Mesenteric fat pad (tissue), 1 donor: ENCODE results near the gene CCR6. TPM values are rescaled to one million over a fixed set of nuclear protein-coding genes. Genes with fewer than 3 reads are reported as not detected.

ENCODE experiments used
- DNase-seq: peaks from one replicate; pipeline ENCODE4 v3.0.0-alpha.2; 2020; ENCODE audit warnings: low spot score
- total RNA-seq: library from RNA; stranded (reverse); fragmentation: NEBNext Ultra II Directional; extraction: Animal tissue kit (Norgen Biotek cat#: 25700); gene quantifications from one replicate; pipeline ENCODE4 v1.2.1, GENCODE V29; 2021
- donor health status: DM: yes; HTN: yes; CAD: no.

The CCR6 gene
- total RNA-seq, 1 donor from 2014 or later, result not detected

DNA sequence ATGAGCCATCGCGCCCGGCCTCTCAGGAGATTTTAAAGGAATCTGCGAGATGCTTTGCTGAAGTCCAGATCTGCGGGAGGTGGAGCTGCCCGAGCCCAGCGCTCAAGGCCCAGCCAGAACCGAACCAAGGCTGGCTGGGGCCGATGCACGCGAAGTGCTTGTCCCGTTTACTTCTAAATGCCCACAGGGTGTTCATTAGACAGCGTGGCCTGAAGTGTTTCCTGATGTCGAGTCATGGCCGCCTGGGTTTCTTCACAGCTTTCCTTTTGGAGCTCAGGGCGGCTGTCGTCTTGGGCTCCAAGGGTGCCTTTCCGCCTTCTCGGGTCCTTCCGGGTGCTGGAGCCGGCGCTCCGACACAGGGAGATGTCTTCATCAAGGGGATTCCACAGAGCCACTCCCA is 25.1 kb upstream of the CCR6 start:
- DNase-seq, result no peak

DNA sequence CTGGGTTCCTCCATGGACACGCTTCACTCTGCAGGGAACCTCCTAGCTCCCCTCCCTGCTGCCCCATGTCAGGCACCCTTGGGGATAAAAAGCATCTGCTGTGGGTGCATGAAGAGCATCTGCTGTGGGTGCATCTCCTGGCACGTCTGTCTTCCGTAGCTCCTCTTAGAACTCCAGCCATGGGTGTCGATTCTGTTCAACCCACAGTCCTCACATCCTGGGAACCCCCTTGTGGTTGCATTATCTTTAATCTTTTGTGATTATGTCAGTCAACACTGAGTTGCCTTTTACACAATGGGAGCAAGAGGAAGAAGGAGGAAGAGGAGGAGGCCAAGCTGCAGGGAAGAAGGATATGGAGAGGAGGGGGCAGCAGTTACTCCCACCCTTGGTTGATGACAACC is 24.1 kb upstream of the CCR6 start:
- DNase-seq, result no peak

DNA sequence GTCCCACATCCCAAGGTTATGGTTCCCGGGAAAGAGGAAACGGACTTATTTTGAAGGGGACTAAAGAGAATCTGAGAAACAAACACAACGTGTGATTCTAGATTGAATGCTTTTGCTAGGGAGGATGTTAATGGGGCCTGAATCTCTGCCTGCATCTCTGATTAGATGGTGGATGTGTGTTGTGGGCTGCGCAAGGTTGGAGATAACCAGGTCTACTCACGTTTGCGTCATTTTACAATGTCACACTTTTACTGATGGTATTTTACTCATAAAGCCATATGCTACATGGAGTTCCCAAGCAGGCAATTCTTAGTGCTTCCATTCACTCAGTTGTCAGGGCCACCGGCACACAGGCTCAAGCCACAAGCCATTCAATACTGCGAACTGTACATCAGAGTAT is 23.2 kb upstream of the CCR6 start:
- no peak for DNase-seq

DNA sequence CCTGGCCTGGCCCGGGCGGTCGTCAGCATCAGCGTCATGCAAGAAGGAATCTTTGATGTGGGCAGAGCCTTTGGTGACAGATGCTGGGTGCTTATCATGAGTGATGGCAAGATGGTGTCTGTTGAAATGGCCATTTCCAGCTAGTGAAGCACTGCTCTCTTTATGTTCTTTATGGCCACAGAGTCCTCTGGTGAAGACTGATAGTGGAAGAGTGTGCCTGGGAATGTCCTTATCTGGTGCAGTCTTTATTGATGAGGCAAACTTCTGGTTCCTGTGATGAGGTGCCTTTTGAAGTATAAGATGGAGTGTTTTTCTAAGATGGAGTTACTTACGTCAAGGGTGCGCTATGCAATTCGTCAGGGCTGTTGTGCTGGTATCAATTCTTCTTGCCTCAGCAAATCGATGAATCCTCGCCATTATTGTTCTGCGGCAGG is 22.6 kb upstream of the CCR6 start:
- no peak for DNase-seq

DNA sequence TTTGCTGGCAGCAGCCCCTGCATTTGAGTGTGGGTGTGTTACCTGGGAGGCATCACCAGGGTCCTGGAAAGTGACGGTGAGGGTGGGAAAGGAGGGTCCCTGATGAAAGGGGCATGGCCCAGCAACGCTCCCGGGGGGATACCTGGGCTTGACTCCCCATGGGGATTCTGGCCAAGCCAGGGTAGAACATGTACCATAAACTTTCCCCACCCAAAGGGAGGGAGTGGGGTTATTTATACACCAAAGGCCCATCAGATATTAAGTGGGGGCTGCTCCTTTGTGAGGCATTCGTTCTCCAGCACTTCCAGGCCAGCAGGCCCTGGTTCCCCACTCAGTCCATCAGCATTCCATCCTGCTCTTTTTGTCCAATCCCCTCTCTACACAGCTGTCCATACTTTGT is 20.6 kb upstream of the CCR6 start:
- no peak for DNase-seq

GRCh38 chr6:167103041-167103891 is 19.6 kb upstream of the CCR6 start:
- no peak for DNase-seq

DNA sequence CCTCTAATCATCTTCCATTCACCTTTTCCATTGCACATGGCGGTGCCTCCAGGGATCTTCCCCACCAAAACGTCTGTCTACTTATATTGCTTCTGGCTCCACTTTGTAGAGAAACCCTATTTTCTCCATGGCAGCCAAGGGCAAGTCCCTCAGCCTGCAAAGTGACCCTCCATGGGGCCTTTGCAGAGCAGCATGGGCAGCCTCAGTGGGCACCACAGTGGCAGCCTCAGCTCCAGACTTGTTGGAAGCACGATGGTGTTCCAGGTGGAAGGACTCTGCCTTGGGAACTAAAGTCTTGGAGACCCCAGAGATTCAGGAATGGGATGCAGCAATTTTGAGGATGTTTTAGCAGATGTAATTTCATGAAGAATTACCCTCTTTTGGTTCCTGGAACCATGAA is 18.5 kb upstream of the CCR6 start:
- DNase-seq, result no peak

- no peak for DNase-seq
Measured at GRCh38 chr6:167105060-167105459, 17.8 kb upstream of the CCR6 start.

GRCh38 chr6:167106406-167106805 is 16.5 kb upstream of the CCR6 start:
- no peak for DNase-seq

- DNase-seq, result no peak
Measured at GRCh38 chr6:167107787-167108186, 15.1 kb upstream of the CCR6 start.

- DNase-seq, result no peak
Measured at GRCh38 chr6:167108278-167108677, 14.6 kb upstream of the CCR6 start.

DNA sequence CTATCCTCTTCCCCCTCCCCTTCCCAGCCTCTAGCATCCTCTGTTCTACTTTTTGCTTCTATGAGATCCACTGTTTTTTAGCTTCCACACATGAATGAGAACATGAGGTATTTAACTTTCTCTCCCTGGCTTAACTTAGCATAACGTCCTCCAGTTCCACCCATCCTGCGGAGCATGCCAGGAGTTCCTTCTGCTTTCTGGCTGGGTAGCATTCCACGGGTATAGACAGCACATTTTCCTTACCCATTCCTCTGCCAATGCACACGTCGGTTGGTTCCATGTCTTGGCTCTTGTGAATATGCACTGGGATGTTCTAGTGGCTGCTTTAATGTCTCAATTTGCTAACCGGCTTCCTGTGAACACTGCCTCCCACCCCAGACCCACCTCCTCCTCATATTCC is 13.2 kb upstream of the CCR6 start:
- DNase-seq, result no peak

- peak; percentile 47 for DNase-seq
Measured at GRCh38 chr6:167111597-167111996, 11.3 kb upstream of the CCR6 start.

GRCh38 chr6:167112421-167112820 is 10.5 kb upstream of the CCR6 start:
- peak; percentile 79 for DNase-seq

DNA sequence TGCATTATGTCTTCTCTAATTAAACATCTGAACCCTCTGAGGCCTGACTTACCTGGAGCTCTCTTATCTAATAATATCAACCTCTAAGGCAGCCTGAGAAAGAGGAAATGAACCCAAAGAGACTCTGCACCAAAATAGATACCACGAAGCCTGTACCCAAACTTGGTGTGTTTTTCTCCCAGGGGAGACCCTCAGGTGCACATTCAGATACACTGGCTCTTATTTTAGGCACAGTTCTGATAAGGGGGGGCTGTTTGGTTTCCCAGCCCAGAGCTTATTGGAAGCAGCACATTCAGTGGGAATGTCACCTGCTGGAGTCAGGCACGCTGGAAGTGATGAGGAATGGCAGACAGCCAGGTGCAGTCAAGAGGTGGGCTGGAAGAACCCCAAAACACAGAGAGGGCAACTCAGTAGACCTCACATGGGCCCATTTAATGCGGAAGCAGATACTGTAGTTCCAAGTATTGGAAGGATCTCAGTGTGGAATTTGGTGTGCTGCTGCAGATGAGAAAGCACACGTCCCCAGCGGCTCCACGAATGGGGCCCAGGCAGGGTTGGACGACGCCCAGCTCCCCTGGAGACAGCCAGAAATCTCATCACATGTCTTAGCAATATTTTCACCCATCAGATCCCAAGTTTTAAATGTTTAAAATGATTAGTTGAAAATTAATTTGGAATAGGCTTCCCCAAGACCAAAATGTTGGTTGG is 9.7 kb upstream of the CCR6 start:
- DNase-seq, result peak; percentile 35

DNA sequence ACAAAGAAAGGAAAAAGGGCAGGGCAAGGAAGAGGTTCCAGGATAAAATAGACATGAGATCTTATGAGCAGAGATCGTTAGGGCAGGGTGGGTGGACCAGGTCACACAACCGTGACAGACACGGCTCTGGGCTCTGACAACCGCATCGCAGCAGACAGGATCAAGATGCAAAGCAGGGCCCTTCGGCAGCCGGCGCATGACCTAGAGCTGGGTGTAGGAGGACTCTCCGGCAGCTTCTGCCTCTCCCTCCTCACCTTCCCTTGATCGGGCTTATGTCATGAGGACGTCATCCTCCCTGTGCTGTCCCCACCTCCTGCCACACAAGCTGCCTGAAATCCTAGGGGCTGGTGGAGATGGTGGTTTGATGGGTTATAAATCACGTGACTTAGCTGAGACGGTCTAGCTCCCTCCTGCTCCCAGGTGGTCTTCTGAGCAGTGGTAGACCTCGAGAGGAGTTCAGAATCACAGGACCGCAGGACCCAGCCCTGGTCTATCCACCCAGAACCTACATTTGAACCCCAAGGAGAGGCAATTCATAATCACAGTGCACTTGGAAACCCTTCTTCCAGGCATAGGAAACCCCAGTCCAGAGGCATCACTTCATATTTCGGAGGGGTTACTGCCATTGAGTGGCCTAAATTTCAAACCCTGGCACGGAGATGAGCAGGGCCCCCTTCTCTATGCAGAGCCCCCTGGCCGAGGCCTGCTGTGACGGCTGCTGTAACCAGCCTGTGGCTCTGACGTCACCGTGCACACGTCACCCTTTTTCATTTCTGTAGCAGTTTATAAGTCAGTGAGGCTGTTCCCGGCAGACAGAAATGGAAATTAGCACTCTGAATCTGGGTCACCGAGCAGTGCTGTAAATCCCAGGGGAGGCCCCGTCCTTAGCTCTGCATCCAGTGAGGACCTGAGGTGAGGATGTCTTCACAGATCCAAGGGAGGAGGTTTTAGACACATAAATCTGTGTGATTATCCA is 8.7 kb upstream of the CCR6 start:
- DNase-seq, result peak; percentile 45

- no peak for DNase-seq
Measured at GRCh38 chr6:167115054-167115453, 7.8 kb upstream of the CCR6 start.

DNA sequence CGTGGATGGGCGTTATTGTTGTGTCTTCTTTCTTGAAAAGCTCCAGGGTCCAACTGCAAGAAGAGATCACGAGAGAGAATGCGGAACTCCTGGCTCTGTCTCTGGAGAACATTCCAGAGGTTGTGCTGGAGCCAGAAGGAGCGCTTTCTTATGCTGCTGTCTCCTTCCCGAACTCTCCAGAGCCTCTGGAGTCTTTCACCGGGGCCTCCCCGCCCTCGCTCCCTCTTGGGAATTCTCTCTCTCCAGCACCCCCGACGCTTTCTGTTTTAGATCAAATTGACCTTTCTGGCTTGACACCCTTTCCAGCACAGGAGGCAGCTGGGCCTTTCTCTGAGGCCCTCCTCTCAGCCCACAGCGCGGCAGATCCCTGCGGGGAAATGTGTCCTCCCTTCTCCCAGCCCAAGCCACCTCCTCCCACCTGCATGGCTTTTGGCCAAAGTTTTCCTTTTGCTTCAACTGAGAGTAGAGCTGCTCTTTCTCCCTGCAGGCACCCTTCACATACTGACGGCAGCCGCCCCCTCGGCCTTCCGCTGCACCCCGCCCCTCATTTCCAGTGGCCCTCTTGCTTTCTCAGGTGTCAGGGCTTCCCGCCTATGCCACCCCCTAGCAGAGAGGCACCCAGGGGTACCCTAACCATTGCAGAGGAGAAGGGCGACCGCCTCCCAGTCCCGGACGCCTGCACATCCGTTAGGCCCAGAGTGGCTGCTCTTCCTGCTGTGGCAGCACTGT is 6.6 kb upstream of the CCR6 start:
- DNase-seq, result no peak

DNA sequence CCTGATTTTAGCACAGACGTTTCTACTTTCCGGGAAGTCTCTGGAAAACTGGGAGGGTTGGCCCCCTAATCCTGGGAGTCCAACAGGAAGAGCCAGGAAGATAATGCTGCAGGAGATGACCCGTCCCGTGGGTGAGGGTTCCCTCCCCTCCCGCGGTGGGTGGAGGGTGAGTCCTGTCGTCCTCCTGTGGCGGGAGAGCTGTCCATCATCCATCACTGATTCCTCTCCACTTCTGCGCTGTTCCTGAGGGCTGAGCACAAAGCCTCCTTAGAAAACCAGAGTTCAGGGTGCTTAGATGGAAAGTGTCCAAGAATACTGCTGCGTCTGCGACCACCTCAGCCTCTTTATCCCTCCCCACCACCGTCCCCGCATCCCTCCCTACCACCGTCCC is 6.1 kb upstream of the CCR6 start:
- DNase-seq, result no peak

DNA sequence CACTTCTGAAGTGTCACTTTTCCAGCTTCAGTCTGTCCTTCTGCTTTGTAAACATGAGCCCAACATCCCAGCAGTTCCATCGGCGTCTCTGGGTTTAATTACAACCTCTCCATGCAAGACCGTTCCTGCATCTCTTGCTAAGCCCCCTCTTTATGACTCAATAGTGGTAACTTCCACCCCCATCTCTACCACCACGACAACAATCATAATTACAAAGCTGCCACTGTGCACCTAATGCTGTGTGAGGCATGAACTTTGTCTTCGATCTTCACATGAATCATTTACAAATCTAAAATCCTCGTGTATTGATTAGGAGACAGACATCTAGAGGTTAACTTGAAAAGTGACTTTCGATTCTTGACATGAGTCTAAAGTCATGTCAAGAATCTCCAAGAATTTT is 4.9 kb upstream of the CCR6 start:
- no peak for DNase-seq

- no peak for DNase-seq
Measured at GRCh38 chr6:167118839-167119238, 4.1 kb upstream of the CCR6 start.
